K562 (cell line): Measurements from ENCODE around the gene CATSPER3. TPM values are rescaled to one million over a fixed set of nuclear protein-coding genes. Genes with fewer than 3 reads are reported as not detected.

ENCODE experiments used
- ATAC-seq: fragments of 200-7000 bp; cut with Tn5 transposase; 3 replicates; pipeline ENCODE4 v1.9.1; 2020; ENCODE audit warnings: moderate library complexity
- BruUV-seq: library from RNA; stranded (reverse); fragments of 400-500 nt; replicated peaks from 2 replicates; lab custom pipeline; 2021; lab: Mats Ljungman, UMichigan
- CTCF ChIA-PET: fragments of 300-600 bp; formaldehyde crosslinking; extraction: SDS; loops from one replicate; lab custom pipeline; 2021; ENCODE audit warnings: low intra/inter-chr PET ratio; lab: Yijun Ruan, JAX
- POLR2A ChIA-PET: fragments of 300-600, 350-650 bp; sonication (Branson Sonifier 250); formaldehyde crosslinking; extraction: SDS; loops from one replicate; lab custom pipeline; 2021; ENCODE audit warnings: antibody characterized with exemption, inconsistent platforms; lab: Yijun Ruan, JAX
- DNase-seq, 4 experiments: peaks; one replicate each; pipeline versions ENCODE4 v3.0.0 to v3.0.0-alpha.2; 2011 to 2018; ENCODE audit warnings: low spot score in 3 of 4, mixed read lengths in 3 of 4; ENCODE audit errors: extremely low read depth in 1 of 4
- FAIRE-seq: peaks from 2 replicates; lab custom pipeline; 2011; peaks lifted over from hg19 to GRCh38; lab: Jason Lieb, UNC
- H2AFZ ChIP-seq: 2 replicates; pipeline ENCODE4 v1.6.0; 2011; ENCODE audit warnings: low read depth, low read length, control low read depth, inconsistent platforms
- H3K27ac ChIP-seq: fragments of 200-600 bp; 3 replicates; pipeline ENCODE4 v1.8.0; 2011; ENCODE audit warnings: low read depth, mild to moderate bottlenecking, control low read depth, inconsistent platforms, low read length, moderate library complexity, mixed read lengths; ENCODE audit errors: extremely low read depth
- H3K27me3 ChIP-seq, 2 experiments: fragments of 300-600 bp in 1 of 2; 2 replicates in 1 of 2; 3 replicates in 1 of 2; pipeline versions ENCODE4 v1.6.0 to v1.8.0; 2011; ENCODE audit warnings: inconsistent platforms in 2 of 2, low read length in 2 of 2, mild to moderate bottlenecking in 1 of 2, mixed read lengths in 1 of 2, moderate library complexity in 1 of 2; ENCODE audit not compliant: control insufficient read depth in 2 of 2, insufficient read depth in 2 of 2
- H3K36me3 ChIP-seq: fragments of 300-600 bp; 3 replicates; pipeline ENCODE4 v1.8.0; 2011; ENCODE audit warnings: mild to moderate bottlenecking, low read length, inconsistent platforms; ENCODE audit not compliant: control insufficient read depth, insufficient read depth
- H3K4me1 ChIP-seq, 2 experiments: fragments of 200-600 bp in 1 of 2; replicated peaks in 1 of 2; 2 replicates in 1 of 2; 3 replicates in 1 of 2; pipeline versions ENCODE4 v1.5.1 to v1.8.0; 2011; ENCODE audit warnings: inconsistent platforms in 2 of 2, low read length in 2 of 2, mild to moderate bottlenecking in 1 of 2, mixed read lengths in 1 of 2, moderate library complexity in 1 of 2; ENCODE audit not compliant: control insufficient read depth in 2 of 2, insufficient read depth in 2 of 2
- H3K4me2 ChIP-seq: 2 replicates; pipeline ENCODE4 v1.6.1; 2011; ENCODE audit warnings: low read length, control low read depth, inconsistent platforms, mixed read lengths; ENCODE audit not compliant: insufficient read depth
- H3K4me3 ChIP-seq: fragments of 200-600 bp; sonication (generic), shearing (Covaris generic); 2 replicates; pipeline ENCODE4 v1.5.1; 2016; ENCODE audit warnings: control low read depth, inconsistent platforms
- H3K79me2 ChIP-seq: fragments of 200-600 bp; 3 replicates; pipeline ENCODE4 v1.8.0; 2011; ENCODE audit warnings: low read length, inconsistent platforms; ENCODE audit not compliant: control insufficient read depth, insufficient read depth
- H3K9ac ChIP-seq, 2 experiments: 2 replicates each; pipeline versions ENCODE4 v1.6.0 to v1.6.1; 2011; ENCODE audit warnings: low read depth in 2 of 2, low read length in 2 of 2, control low read depth in 1 of 2, inconsistent platforms in 1 of 2, mild to moderate bottlenecking in 1 of 2, mixed read lengths in 1 of 2; ENCODE audit not compliant: insufficient read depth in 1 of 2
- H3K9me1 ChIP-seq: one replicate; pipeline ENCODE4 v1.6.0; 2011; ENCODE audit warnings: inconsistent platforms, mild to moderate bottlenecking, low read length, moderate library complexity; ENCODE audit not compliant: control insufficient read depth, insufficient read depth
- H3K9me3 ChIP-seq: replicated peaks from 2 replicates; pipeline ENCODE4 v1.5.1; 2011; ENCODE audit warnings: low read depth, low read length, inconsistent platforms; ENCODE audit not compliant: control insufficient read depth, insufficient read depth
- H4K20me1 ChIP-seq: replicated peaks from 2 replicates; pipeline ENCODE4 v1.6.1; 2011; ENCODE audit warnings: low read length, inconsistent platforms, mixed read lengths; ENCODE audit not compliant: control insufficient read depth, insufficient read depth
- FOSL1 ChIP-seq: fragments of 200-800 bp; sonication (Bioruptor generic); conservative IDR thresholded peaks from 2 replicates; pipeline ENCODE4 v1.6.1; 2016; ENCODE audit warnings: missing genetic modification characterization, missing compliant biosample characterization
- POLR2H ChIP-seq: IDR thresholded peaks from 2 replicates; pipeline ENCODE4 v1.6.1; 2016; ENCODE audit warnings: missing genetic modification characterization, low read depth, mild to moderate bottlenecking, control low read depth, missing compliant biosample characterization, moderate library complexity
- ZFX ChIP-seq: sonication (generic); formaldehyde crosslinking; IDR thresholded peaks from 2 replicates; pipeline ENCODE4 v1.8.0; 2022; ENCODE audit warnings: mild to moderate bottlenecking, missing genetic modification reagents, moderate library complexity
- ZNF584 ChIP-seq: fragments of 200-800 bp; sonication (Bioruptor generic); IDR thresholded peaks from 2 replicates; pipeline ENCODE4 v1.6.1; 2016; ENCODE audit warnings: low read depth, mild to moderate bottlenecking, missing genetic modification characterization, missing compliant biosample characterization
- WGBS: fragments of 100-300 bp; shearing (Covaris generic); methylation state at CpG from one replicate; pipeline ENCODE4 v1.1.6; 2016; ENCODE audit warnings: low coverage, mixed read lengths; ENCODE audit not compliant: insufficient coverage; ENCODE audit errors: missing lambda C conversion rate; 5-methylcytosine and 5-hydroxymethylcytosine counted together
- in situ Hi-C: fragments of 300-500 bp; cut with MboI; formaldehyde crosslinking; loops from 4 replicates; pipeline ENCODE4 v1.15.0; 2018; ENCODE audit warnings: inconsistent platforms, mixed read lengths
- intact Hi-C: fragments of 100-400 bp; cut with micrococcal nuclease; formaldehyde crosslinking; loops from 2 replicates; pipeline ENCODE4 v1.14.2; 2022
- polyA plus RNA-seq, 8 experiments: library from polyadenylated mRNA; depleted of rRNA in 4 of 8; stranded (reverse) in 5 of 8; unstranded in 3 of 8; fragments of >200 nt; fragmentation: Nextera tagmentation in 2 of 8; fragmentation: Illumina TruSeq in 1 of 8; extraction: Ambion mirVana in 2 of 8; extraction: Trizol in 1 of 8; gene quantifications; 2 replicates each; pipeline versions ENCODE4 v1.2.1 to v1.2.3, GENCODE V29; 2011 to 2014; ENCODE audit warnings: inconsistent platforms in 1 of 8, missing spikeins in 1 of 8
- total RNA-seq, 7 experiments: library from RNA; depleted of rRNA in 6 of 7; stranded (reverse); fragments of >200 nt in 6 of 7; fragmentation: Illumina TruSeq in 2 of 7; extraction: Trizol in 2 of 7; gene quantifications; 2 replicates each; pipeline versions ENCODE4 v1.2.1 to v1.2.3, GENCODE V29; 2011 to 2021; ENCODE audit warnings: low replicate concordance in 1 of 7
- TF ChIP-seq, protein P1 (sequence below): fragments of 450-650 bp; IDR thresholded peaks from 2 replicates; pipeline ENCODE4 v1.6.1; 2016; ENCODE audit warnings: low read depth

The CATSPER3 gene
- total and polyA plus RNA-seq, 9 of the 15 experiments (the other 6 are each of a cell fraction or from before 2014, with no cell fraction given), result 0.14 to 1.5 (median 0.49) TPM

DNA sequence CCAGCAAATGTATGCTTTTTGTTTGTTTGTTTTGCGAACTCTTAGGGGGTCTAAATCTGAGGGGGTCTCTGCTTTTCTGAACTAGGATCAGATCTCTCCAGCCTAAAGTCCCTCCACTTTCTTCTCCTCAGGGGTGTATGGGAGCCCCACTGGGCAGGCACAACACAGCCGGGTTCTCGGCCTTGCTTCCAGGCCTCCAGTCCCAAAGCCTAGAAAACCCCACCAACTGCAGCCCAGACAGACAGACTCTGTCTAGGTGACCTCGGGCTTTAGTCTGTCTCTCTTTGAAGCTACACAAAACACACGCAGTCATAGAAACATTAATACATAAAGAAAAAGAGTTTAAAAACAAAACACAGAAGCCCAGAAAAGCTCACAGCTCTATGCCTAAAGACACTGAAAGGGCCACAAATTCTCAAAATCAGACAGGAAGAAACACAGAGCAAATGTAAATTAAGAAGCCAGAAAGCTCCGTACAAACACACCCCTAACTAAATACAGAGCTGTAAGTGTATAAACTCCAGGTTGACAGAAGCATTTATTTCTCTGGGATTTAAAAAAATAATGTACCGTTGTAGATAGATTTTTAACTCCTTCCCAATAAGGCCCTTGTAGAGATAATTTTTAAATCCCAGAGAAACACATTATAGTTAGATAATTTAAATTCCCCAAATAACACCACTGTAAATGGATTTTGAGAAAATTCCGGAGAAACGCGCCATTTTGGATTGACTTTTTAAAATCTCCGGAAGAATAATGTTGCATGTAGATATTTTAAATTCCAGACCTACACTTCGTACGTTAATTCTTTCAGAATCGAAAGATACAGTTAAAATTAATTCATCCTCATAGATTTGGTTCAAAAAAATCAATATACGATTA, 64.3 kb downstream of the CATSPER3 start:
- no peaks in the 10 kb centered on the region for H3K9me1 ChIP-seq
- peak overlapping the region; percentile 99 for H3K4me3 ChIP-seq
- H3K4me1 ChIP-seq, result peaks cover 19 to 63% of the 10 kb centered on the region in 2 experiments
- FAIRE-seq (peak; percentile 89), ATAC-seq (no peak), DNase-seq (peak in 1 of 4 experiments; percentile 35)
- peak overlapping the region; percentile 95 to 99 for H3K9ac ChIP-seq
- peak overlapping the region; percentile 96 for H3K4me2 ChIP-seq
- WGBS, result 4% methylated on average over 15 of the region's 15 CpGs
- H3K9me3 ChIP-seq, result no peaks in the 10 kb centered on the region; the same call in 1 of the 2 replicates
- H3K79me2 ChIP-seq, result peaks cover 73% of the 10 kb centered on the region
- no peaks in the 10 kb centered on the region for H3K27me3 ChIP-seq
- CTCF ChIA-PET, result no interaction called here
- H4K20me1 ChIP-seq, result no peaks in the 10 kb centered on the region
- in situ Hi-C loops (no loop called here), intact Hi-C loops (loop anchor here (5.0 kb wide), 2 partner anchors 65 to 160 kb away; no protein-coding TSS in a partner anchor)
- POLR2A ChIA-PET, result interaction anchor here (0.6 to 2.4 kb wide), 11 partner anchors 8 to 1038 kb away, joined by 3 to 12 read pairs (median 4); partner anchors contain the start of gene PCBD2
- BruUV-seq, result no TSS peak
- H2AFZ ChIP-seq, result no peak overlapping the region
- peak overlapping the region; percentile 98 for H3K27ac ChIP-seq
- peaks cover 47% of the 10 kb centered on the region for H3K36me3 ChIP-seq
- TF ChIP-seq FOSL1 (tag), result 0 out of 2 replicates have a peak, but pooled peaks have one; percentile 25
- peak; percentile 4; the same call in 1 of the 2 replicates for TF ChIP-seq ZFX (CRISPR knock-in tag)
- TF ChIP-seq, protein P1, sequence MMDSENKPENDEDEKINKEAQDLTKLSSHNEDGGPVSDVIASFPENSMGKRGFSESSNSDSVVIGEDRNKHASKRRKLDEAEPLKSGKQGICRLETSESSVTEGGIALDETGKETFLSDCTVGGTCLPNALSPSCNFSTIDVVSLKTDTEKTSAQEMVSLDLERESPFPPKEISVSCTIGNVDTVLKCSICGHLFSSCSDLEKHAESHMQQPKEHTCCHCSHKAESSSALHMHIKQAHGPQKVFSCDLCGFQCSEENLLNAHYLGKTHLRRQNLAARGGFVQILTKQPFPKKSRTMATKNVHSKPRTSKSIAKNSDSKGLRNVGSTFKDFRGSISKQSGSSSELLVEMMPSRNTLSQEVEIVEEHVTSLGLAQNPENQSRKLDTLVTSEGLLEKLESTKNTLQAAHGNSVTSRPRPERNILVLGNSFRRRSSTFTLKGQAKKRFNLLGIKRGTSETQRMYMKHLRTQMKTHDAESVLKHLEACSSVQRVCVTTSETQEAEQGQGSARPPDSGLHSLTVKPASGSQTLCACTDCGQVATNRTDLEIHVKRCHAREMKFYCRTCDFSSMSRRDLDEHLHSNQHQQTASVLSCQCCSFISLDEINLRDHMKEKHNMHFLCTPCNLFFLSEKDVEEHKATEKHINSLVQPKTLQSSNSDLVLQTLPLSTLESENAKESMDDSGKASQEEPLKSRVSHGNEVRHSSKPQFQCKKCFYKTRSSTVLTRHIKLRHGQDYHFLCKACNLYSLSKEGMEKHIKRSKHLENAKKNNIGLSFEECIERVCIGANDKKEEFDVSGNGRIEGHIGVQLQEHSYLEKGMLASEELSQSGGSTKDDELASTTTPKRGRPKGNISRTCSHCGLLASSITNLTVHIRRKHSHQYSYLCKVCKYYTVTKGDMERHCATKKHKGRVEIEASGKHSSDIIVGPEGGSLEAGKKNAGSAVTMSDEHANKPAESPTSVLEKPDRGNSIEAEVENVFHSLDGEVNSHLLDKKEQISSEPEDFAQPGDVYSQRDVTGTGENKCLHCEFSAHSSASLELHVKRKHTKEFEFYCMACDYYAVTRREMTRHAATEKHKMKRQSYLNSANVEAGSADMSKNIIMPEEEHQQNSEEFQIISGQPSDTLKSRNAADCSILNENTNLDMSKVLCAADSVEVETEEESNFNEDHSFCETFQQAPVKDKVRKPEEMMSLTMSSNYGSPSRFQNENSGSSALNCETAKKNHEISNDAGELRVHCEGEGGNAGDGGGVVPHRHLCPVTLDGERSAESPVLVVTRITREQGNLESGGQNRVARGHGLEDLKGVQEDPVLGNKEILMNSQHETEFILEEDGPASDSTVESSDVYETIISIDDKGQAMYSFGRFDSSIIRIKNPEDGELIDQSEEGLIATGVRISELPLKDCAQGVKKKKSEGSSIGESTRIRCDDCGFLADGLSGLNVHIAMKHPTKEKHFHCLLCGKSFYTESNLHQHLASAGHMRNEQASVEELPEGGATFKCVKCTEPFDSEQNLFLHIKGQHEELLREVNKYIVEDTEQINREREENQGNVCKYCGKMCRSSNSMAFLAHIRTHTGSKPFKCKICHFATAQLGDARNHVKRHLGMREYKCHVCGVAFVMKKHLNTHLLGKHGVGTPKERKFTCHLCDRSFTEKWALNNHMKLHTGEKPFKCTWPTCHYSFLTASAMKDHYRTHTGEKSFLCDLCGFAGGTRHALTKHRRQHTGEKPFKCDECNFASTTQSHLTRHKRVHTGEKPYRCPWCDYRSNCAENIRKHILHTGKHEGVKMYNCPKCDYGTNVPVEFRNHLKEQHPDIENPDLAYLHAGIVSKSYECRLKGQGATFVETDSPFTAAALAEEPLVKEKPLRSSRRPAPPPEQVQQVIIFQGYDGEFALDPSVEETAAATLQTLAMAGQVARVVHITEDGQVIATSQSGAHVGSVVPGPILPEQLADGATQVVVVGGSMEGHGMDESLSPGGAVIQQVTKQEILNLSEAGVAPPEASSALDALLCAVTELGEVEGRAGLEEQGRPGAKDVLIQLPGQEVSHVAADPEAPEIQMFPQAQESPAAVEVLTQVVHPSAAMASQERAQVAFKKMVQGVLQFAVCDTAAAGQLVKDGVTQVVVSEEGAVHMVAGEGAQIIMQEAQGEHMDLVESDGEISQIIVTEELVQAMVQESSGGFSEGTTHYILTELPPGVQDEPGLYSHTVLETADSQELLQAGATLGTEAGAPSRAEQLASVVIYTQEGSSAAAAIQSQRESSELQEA, result no peak
- peak; percentile 33; the same call in 1 of the 2 replicates for TF ChIP-seq POLR2H (tag)
- no peak for TF ChIP-seq ZNF584
